ENCODE measurements around the gene TOP3B.
A peak's percentile ranks its signal among the peaks of the same experiment; 100 is the strongest.

TOP3B gene

GRCh38 chr22:21982338-21982965, at the start of gene TOP3B:
TOP3B (minus strand) TSS chr22:21982787; CDS start chr22:21975709, 7,078 bp downstream.
- peak; percentile 63 for DNase-seq (ENCODE audit: low read depth)

GRCh38 chr22:22031183-22031945, 48.8 kb upstream of the TOP3B start:
- DNase-seq (ENCODE audit: low read depth) = no peak

DNA sequence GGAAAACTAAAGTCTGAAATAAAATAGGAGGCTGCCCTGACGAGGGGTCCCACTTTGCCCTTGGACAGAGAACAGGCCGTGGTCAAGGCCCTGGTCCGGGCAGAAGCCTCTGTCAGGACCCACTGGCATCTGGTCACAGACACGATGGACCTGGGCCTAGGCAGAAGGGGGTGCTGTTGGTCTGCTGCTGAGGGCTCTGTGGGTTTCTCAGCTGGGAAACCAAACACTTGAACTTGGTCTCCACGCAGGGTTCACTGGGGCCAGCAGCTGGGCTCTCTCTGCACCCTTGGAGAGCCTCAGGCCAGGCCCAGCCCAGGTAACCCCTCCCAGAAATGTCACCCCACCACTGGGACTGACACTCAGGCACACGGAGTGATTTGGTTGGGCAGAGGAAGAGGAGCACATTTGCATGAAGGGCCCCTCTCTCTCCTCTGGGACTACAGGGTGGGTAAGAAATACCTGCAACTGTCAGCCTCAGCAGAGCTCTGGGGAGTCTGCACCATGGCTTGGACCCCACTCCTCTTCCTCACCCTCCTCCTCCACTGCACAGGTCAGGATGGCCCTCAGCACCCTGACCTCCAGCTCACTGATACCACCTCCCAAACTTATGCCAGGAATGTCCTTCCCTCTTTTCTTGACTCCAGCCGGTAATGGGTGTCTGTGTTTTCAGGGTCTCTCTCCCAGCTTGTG, 48.1 kb upstream of the TOP3B start:
- DNase-seq (ENCODE audit: low read depth) = no peak

- DNase-seq (ENCODE audit: low read depth) = no peak
These were observed 45.4 kb upstream of the TOP3B start for GRCh38 chr22:22027955-22028354.

DNA sequence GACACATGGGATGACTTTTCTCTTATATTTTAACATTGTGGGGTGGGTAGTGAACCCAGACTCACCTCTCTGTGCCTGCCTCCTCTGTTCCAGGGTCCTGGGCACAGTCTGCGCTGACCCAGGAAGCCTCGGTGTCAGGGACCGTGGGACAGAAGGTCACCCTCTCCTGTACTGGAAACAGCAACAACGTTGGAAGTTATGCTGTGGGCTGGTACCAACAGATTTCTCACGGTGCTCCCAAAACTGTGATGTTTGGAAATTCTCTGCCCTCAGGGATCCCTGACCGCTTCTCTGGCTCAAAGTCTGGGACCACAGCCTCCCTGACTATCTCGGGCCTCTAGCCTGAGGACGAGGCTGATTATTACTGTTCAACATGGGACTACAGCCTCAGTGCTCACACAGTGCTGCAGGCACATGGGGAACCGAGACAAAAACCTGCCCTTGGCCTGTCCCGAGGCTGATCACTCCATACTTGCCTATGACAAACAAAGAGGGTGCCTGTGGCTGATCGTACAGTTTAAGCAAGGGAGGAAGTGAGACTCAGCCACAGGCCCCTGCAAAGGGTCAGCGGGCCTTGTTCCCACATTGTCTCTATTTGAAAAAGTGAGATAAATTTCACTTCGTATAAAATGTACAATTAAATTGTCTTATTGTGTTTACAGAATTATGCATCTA, 43.7 kb upstream of the TOP3B start:
- DNase-seq (ENCODE audit: low read depth) = no peak

GRCh38 chr22:22025320-22026156, 43.0 kb upstream of the TOP3B start:
- no peak for DNase-seq (ENCODE audit: low read depth)

DNA sequence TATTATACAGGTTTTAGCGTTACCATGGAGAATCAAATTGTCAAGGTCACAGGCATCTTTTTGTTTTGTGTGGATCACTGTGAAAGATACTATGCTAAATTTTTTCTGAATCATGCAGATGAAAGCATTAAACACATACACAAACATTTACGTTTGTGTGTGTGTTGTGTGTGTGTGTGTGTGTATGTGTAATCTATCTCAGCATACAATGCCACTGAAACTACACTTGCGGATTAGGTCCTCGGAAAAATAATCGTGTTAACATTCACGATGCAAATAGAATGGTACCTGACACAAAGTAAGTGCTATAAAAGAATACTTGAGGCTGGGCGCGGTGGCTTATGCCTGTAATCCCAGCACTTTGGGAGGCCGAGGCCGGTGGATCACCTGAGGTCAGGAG, 41.9 kb upstream of the TOP3B start:
- no peak for DNase-seq (ENCODE audit: low read depth)

DNA sequence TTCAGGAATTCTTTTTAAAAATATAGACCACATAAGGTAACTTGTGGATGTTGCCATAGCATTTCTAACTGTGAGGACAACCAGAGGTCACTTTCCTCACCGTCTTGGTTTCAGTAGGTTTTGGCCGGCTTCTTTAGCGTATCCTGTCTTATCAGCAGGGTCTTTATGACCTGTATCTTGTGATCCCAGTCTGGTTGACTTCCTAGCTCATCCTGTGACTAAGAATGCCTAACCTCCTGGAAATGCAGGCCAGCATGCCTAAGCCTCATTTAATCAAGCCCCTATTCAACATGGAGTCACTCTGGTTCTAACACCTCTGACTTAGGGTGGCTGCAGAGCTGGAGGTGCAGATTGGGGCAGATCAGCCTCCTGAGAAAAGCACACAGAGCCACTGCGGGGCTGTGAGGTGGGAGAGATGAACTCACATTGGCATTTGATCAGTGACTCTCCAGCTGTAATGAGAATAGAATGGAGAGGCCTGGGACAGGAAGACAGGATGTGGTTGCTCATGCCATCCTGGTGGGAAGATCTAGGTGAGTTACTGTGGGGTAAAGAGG, 41.1 kb upstream of the TOP3B start:
- DNase-seq (ENCODE audit: low read depth) = no peak

GRCh38 chr22:22022947-22023534, 40.5 kb upstream of the TOP3B start:
- no peak for DNase-seq (ENCODE audit: low read depth)

DNA sequence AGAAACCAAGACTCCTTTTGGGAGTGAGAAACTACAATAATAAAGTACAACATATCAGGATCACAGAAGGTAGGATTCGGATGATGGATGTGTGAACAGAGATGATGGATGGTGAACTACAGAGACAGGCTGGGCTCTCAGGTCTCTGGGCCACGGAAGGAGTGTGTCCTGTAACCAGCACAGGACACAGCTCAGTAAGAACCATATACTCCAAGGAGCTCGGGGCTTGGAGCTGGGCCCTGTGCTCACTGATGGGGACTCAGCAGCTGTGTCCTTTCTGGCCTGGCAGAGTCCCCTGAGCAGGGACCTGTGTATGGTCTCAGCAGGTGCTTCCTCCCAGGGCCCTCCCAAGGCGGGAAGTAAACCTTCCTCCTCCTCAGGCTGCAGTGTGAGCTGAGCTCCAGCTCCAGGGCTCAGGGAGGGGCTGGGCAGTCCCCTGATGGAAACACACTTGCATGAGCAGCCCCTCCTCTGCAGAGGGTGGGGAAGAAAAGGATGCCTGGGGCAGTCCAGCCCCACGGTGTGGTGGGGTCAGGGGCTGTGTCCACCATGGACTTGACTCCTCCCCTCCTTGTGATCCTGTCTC, 39.8 kb upstream of the TOP3B start:
- DNase-seq (ENCODE audit: low read depth) = no peak

DNA sequence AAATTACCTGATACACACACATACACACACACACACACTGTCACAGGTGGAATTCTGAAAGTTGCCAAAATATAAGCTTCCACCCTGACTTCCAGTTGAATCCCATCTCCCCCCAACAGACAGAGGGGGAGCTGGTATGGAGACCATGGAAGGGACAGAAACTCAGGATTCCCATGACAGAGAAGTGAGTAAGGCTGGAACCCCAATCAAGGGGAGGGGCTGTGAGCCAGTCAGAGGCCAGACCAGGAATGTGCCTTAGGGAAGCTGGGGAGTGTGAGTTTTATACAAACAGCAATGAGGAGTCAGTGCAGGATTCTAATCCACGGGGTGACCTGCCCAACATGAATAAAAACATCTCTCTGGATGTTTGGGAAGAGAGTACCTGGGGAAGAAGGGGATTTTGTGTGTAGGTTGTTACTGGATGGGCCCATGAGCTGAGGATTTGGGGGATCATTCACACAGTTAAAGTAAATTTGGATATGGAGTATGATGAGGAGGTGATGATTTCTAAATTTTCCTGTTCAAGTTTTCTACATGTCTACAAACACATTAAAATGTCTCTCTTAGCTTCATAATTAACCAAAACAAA, 38.7 kb upstream of the TOP3B start:
- DNase-seq (ENCODE audit: low read depth) = no peak

DNA sequence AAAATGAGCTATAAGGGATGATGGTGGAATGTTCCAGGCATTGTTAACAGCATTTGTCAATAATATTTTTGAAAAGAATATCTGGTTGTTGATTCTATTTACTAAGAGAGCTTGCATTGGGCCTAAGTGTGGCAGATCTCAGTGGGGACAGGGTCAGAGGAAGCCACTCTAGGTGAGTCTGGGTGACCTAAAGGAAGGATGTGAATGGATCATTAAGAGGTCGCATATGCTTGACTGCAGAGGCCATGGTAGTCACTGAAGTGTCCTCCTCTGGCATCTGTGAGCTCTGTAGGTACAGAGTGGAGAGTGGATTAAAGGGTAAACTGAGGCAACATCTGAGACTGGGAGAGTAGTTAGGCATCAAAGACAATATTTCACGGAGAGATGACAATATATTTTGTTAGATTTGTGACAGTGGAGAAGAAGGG, 37.9 kb upstream of the TOP3B start:
- DNase-seq (ENCODE audit: low read depth) = no peak

- DNase-seq (ENCODE audit: low read depth) = no peak
These were observed 37.3 kb upstream of the TOP3B start for GRCh38 chr22:22019659-22020424.

GRCh38 chr22:22018825-22019658, 36.5 kb upstream of the TOP3B start:
- no peak for DNase-seq (ENCODE audit: low read depth)

- DNase-seq (ENCODE audit: low read depth) = no peak
These were observed 33.0 kb upstream of the TOP3B start for GRCh38 chr22:22015631-22016030.

DNA sequence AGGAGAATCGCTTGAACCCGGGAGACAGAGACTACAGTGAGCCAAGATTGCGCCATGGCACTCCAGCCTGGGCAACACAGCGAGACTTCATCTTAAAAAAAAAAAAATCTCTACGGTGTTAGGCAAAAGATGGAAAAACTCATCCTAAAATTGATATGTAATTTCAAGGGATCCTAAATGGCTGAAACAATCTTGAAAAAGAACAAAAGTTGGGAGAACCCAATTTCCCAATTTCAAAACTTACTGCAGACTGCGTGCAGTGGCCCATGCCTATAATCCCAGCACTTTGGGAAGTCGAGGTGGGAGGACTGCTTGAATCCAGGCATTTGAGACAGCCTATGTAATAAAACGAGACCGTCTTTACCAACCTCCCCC, 31.7 kb upstream of the TOP3B start:
- DNase-seq (ENCODE audit: low read depth) = no peak

- no peak for DNase-seq (ENCODE audit: low read depth)
These were observed 31.1 kb upstream of the TOP3B start for GRCh38 chr22:22013559-22014284.

GRCh38 chr22:22011964-22012363, 29.4 kb upstream of the TOP3B start:
- no peak for DNase-seq (ENCODE audit: low read depth)

Data from stimulated activated CD4-positive, alpha-beta T cell treated with anti-CD3 and anti-CD28 coated beads, Interleukin-2, amount 100 ng/mL, for 4 hours (primary cell).